GM19395 (cell line): ENCODE data around the gene CTNNAL1.
"Not testable (repeated sequence)": the region's sequence is repeated elsewhere in the genome, so short reads cannot be mapped to it uniquely, and the experiment has no call there.

Source experiments
- ATAC-seq: cut with Tn5 transposase; IDR thresholded peaks from one replicate; pipeline ENCODE4 v1.9.1; 2021; ENCODE audit warnings: mild to moderate bottlenecking, moderate library complexity; ENCODE audit not compliant: unreplicated experiment

Gene CTNNAL1

DNA sequence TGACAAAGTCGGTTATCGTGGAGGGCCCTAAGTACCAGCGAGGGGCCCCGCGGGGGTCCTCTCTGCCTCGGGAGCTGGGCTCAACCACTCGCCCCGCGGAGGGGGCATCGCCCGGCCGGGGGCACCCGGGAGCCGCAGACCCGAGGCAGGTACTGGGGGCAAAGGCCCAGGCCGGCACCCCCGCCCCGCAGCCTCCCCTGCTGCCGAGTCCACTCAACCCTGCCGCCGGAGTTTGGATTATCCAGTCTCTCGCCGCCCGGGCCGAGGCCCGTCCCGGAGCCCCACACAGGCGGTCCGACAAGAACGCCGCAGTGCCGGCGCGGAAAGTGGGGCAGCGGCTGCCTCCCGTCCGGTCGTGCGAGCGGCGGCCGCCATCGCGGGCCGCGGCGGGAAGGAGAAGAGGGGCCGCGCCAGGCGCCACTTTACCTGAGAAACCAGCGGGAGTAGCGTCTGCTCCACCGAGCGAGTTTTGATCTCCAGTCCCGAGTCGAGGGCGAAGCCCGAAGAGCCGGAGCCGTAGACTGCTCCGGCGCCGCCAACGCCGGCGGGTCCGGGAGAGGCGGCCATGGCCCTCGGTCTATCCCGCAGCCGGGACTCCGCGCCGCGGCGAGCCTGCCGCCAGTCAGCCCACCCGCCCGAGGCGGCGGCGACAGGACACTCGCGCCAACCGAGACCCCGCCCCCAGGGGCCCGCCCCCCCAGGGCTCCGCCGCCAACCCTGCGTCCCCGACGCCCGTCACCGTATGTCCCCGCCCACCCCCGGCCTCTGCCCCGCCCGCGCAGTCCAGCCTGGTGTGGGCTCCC, at the start of gene CTNNAL1:
Gene CTNNAL1, minus strand, starts transcription at position 624 of the 803 bp plus-strand sequence. Its CDS starts 57 bp downstream, at position 567.
- peak; percentile 59 for ATAC-seq

- no peak for ATAC-seq
Observed at GRCh38 chr9:109062543-109062942, 49.2 kb upstream of the CTNNAL1 start.

GRCh38 chr9:109060191-109060590, 46.9 kb upstream of the CTNNAL1 start:
- ATAC-seq = no peak

- not testable (repeated sequence) for ATAC-seq
Observed at GRCh38 chr9:109053121-109053520, 39.8 kb upstream of the CTNNAL1 start.

GRCh38 chr9:109052416-109052815, 39.1 kb upstream of the CTNNAL1 start:
- ATAC-seq = no peak

DNA sequence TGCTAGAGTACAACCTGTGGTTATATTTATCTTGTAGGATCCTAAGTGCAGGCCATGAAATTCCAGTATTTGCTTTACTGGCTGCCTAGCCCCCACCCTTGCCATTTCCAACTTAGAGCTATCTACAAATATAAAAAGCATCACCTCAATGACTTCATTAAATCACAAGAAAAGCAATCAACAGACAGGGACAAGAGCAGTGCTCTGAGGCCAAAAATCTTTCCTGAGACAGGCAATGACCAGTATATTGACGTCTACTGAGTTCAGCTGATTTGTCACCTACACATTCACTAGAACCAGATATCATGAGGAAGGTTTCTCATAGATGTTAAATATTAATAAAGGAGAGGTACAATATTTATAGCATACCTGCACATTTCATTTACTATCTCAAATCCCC, 38.4 kb upstream of the CTNNAL1 start:
- no peak for ATAC-seq

- no peak for ATAC-seq
Observed at GRCh38 chr9:109050444-109050843, 37.1 kb upstream of the CTNNAL1 start.

DNA sequence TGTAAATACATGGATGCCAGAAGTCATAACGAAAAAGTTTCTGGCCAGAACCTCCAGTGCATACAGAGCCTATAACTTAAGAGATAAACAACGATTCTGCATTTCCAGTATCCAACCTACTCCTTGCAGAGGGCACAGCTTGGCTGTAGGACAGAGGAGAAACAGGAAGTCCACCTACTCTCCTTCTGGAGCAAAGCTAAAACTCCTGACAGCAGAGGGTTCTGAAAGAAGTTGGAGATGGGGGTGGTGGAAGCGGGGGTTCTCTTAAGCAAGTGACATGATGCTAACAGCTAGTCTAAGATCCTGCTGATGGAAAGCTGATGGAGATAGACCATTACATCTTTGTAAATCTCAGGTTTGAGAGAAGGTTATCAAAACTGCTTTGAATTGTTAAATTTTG, 35.5 kb upstream of the CTNNAL1 start:
- ATAC-seq = no peak

DNA sequence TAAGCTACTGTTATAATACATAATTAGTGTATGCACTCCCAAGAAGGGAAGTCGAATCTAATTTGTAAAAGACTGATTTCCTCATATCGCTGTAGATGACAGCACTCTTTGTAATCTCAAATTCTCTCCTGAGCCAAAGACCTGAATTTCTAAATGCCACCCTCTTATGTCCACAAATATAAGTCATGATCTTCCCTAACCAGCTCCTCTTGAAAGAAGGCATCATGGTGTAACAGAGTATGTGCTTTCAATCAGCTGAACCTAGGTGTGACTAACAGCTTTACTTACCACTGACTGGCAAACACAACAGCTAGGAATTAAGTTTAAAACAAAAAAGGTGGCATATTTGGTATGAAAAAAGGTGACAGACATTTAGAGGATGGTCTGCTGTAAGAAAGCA, 34.0 kb upstream of the CTNNAL1 start:
- no peak for ATAC-seq

GRCh38 chr9:109046346-109046745, 33.0 kb upstream of the CTNNAL1 start:
- no peak for ATAC-seq

GRCh38 chr9:109043578-109043977, 30.3 kb upstream of the CTNNAL1 start:
- no peak for ATAC-seq

DNA sequence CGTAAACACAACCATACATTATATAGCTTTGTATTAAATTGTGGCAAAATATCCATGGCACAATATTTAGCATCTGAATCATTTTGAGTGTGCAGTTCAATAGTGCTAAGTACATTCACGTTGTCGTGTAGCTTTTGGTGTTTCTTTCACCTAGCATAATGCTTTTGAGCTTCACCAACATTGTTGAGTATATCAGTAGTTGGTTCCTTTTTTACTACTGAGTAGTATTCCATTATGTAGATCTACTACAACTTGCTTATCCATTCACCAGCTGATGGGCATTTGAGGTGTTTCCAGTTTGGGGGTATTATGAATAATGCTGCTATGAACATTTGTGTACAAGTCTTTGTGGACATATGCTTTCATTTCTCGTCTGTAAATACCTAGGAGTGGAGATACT, 27.3 kb upstream of the CTNNAL1 start:
- ATAC-seq = no peak

- no peak for ATAC-seq
Observed at GRCh38 chr9:109039539-109039938, 26.2 kb upstream of the CTNNAL1 start.

DNA sequence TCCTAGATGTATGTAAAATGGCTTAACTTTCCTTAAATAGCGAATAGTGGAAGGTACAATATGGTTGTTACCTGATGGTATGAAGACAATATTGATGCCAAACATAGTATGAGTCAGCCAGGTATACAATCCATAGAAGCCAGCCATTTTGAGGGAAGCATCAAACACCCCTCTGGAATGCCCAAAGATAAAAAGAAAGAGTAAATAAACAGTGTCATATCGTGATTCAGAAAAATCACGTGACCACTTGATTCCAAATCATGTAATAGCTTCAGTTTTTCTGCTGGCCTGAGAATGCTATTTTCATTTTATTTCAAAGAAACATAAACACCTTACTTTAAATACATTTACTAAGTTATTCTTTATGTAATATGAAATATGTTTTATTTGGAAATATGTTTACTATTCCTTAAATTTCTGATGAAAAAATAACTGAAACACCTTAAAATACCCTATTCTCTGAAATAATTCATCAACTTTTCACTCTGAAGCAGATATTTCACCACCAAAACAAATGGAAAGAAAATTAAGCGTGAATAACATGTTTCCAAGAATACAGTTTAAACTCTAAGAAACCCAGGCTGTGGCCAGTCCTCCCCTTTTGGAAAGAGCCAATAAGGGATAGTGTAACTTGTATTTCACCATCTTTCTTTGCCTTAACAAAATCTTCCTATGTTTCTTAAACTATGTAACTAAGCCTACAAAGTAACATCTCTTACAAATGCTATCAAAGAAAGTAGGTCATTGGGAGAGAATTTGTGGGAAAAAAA, 24.8 kb upstream of the CTNNAL1 start:
- ATAC-seq = no peak

GRCh38 chr9:109036744-109037680, 23.7 kb upstream of the CTNNAL1 start:
- ATAC-seq = no peak

DNA sequence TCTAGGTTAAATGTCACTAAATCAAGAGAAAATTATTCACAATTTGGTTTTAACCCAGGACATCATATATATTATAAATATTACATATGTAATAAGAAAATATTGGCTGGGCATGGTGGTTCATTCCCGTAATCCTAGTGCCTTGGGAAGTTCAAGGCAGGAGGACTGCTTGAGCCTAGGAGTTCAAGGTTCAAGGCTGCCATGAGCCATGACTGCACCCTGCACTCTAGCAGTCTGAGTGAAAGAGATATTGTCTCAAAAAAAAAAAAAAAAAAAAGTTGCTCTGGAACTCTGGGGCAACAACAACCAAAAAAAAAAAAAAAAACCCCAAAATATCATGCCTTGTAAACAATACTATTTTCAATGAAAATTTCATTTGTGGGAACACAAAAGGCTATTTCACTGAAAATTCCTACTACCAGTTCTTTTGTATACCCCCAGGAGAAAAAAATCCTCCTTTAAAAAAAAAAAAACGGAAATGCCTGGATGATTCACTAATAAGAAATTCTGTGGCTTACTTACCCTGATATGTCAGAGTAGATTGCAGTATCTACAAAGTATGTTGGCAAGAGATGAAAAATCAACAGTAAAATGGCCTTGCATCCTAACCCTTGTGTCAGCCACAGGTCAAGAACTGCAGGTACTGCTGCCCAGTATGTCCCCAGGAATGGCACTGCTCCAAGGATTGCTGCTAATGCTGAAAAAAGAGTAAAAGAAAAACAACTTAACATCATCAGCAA, 22.6 kb upstream of the CTNNAL1 start:
- ATAC-seq = no peak

DNA sequence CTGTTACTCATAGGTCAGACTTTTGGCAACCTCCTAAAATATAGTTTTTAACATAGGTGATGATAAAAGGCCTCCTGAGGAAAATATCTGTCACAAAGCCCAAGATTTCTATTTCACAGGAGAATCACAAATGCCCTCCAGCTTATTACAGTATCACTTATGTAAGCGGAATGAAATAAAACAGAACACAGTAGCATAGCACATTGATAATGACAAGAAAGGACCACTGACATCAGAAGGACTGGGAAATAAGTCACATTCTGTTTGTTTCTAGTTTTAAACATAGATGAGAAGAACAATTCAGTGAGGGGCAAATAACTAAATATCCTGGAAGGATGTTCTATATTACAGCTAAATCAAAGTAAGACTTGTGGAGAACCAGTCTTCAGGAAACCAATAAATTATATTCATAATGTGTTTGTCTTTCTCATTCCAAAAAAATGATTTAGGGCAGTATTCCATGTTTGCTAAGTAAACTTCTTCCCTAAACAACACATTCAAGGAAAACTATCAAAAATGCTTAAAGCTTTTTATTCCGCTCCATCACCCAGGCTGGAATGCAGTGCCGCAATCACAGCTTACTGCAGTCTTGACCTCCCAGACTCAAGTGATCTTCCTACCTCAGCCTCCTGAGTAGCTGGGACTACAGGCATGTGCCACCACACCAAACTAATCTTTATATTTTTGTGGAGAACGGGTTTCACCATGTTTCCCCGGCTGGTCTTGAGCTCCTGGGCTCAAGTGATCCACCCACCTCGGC, 20.8 kb upstream of the CTNNAL1 start:
- ATAC-seq = no peak

DNA sequence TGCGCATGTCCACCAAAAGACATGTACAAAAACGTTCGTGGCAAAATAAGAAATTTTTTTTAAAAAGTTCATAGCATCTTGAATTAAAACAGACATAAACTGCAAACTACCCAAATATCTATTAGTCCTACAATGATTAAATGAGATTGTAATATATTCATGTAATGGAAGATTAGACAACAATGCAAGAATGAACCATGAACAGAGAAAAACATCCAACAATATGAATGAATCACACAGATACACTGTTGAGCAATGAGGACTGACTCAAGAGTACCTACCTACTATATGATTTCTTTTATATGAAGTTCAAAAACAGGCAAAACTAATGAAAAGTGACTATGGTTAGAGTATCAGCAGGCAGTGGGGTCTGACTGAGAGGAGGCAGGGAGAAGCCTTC, 17.9 kb upstream of the CTNNAL1 start:
- ATAC-seq = no peak

GRCh38 chr9:109030426-109030825, 17.1 kb upstream of the CTNNAL1 start:
- no peak for ATAC-seq

DNA sequence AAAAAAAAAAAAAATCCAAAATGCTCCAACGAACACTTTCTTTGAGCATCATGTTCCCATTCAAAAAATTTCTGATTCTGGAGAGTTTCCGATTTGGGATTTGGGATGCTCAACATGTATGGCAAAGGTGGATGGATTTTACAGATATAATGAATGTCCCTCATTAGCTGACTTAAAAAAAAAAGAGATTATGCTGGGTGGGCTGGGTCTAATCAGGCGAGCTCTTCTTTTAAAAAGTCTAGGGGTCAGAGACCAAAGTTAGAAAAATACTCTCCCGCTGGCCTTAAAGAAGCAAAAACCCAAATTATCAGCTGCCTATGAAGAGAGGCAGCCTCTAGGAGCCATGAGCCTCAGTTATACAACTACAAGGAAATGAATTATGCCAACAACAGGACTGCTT, 15.2 kb upstream of the CTNNAL1 start:
- ATAC-seq = no peak
